ENCODE data around the gene NDUFS4. TPM values are rescaled to one million over a fixed set of nuclear protein-coding genes. Genes with fewer than 3 reads are reported as not detected.
"Not testable (repeated sequence)": the region's sequence is repeated elsewhere in the genome, so short reads cannot be mapped to it uniquely, and the experiment has no call there.

The NDUFS4 gene
- total RNA-seq, 2 experiments from 2014 or later = 25.0 to 25.1 TPM

- H3K4me1 ChIP-seq (ENCODE audit: insufficient read depth, low read length) = no peaks in the 10 kb centered on the region
- DNase-seq = no peak
- H3K36me3 Mint-ChIP-seq (ENCODE audit: low read depth) = peaks cover 80% of the 10 kb centered on the region
- no peaks in the 10 kb centered on the region for H3K27me3 Mint-ChIP-seq
- H3K27ac ChIP-seq (ENCODE audit: low read depth in 1 of 2, low read length in 2 of 2) = no peak overlapping the region
- TF ChIP-seq CTCF (IDR thresholded peaks at IDR 0.05) = no peak
- peaks cover 3% of the 10 kb centered on the region for H3K9me3 Mint-ChIP-seq
- peaks cover 22% of the 10 kb centered on the region for H3K36me3 ChIP-seq (ENCODE audit: insufficient read depth, low read length)
- POLR2A ChIA-PET = no interaction called here
- no peaks in the 10 kb centered on the region for H3K27me3 ChIP-seq (ENCODE audit: control insufficient read depth in 1 of 2, insufficient read depth in 2 of 2, low read length in 2 of 2)
- H3K27ac Mint-ChIP-seq = no peak overlapping the region
- H3K9me3 ChIP-seq (ENCODE audit: control insufficient read depth in 1 of 2, insufficient read depth in 1 of 2, low read length in 2 of 2) = no peaks in the 10 kb centered on the region
- CTCF ChIA-PET = no interaction called here
- H3K4me1 Mint-ChIP-seq (ENCODE audit: low read depth) = peaks cover 6% of the 10 kb centered on the region
- no peak overlapping the region for H3K4me3 Mint-ChIP-seq
- no peak overlapping the region for H3K4me3 ChIP-seq (ENCODE audit: low read length)
- intact Hi-C loops (cut with DNase I, micrococcal nuclease) = no loop called here
- ATAC-seq (ENCODE audit: poor library complexity) = no peak
These were observed 84.6 kb downstream of the NDUFS4 start for GRCh38 chr5:53645078-53645477.

- peaks cover 73% of the 10 kb centered on the region for H3K36me3 Mint-ChIP-seq (ENCODE audit: low read depth)
- H3K27ac Mint-ChIP-seq = no peak overlapping the region
- Histone ChIP-seq H3K9me3 (ENCODE audit: control insufficient read depth in 1 of 2, insufficient read depth in 1 of 2, low read length in 2 of 2) (no peaks in the 10 kb centered on the region), H3K27me3 (ENCODE audit: control insufficient read depth in 1 of 2, insufficient read depth in 2 of 2, low read length in 2 of 2) (no peaks in the 10 kb centered on the region), H3K27ac (ENCODE audit: low read depth in 1 of 2, low read length in 2 of 2) (no peak overlapping the region), H3K4me3 (ENCODE audit: low read length) (no peak overlapping the region), H3K36me3 (ENCODE audit: insufficient read depth, low read length) (peaks cover 18% of the 10 kb centered on the region), H3K4me1 (ENCODE audit: insufficient read depth, low read length) (no peaks in the 10 kb centered on the region)
- H3K4me3 Mint-ChIP-seq = no peak overlapping the region
- peaks cover 3% of the 10 kb centered on the region for H3K9me3 Mint-ChIP-seq
- intact Hi-C loops (cut with DNase I, micrococcal nuclease) = no loop called here
- ChIA-PET CTCF (no interaction called here), POLR2A (no interaction called here)
- no peak for DNase-seq
- no peak for TF ChIP-seq CTCF (IDR thresholded peaks at IDR 0.05)
- H3K27me3 Mint-ChIP-seq = no peaks in the 10 kb centered on the region
- peaks cover 5% of the 10 kb centered on the region for H3K4me1 Mint-ChIP-seq (ENCODE audit: low read depth)
- no peak for ATAC-seq (ENCODE audit: poor library complexity)
These were observed 88.9 kb downstream of the NDUFS4 start for GRCh38 chr5:53649352-53649751.

- ATAC-seq (ENCODE audit: poor library complexity); H3K4me3 ChIP-seq (ENCODE audit: low read length); intact Hi-C loops (cut with DNase I, micrococcal nuclease); H3K27me3 ChIP-seq (ENCODE audit: control insufficient read depth in 1 of 2, insufficient read depth in 2 of 2, low read length in 2 of 2); H3K36me3 ChIP-seq (ENCODE audit: insufficient read depth, low read length); H3K9me3 ChIP-seq (ENCODE audit: control insufficient read depth in 1 of 2, insufficient read depth in 1 of 2, low read length in 2 of 2); DNase-seq; H3K27ac Mint-ChIP-seq; H3K27ac ChIP-seq (ENCODE audit: low read depth in 1 of 2, low read length in 2 of 2); CTCF ChIA-PET; POLR2A ChIA-PET; H3K27me3 Mint-ChIP-seq; H3K4me1 Mint-ChIP-seq (ENCODE audit: low read depth); H3K4me1 ChIP-seq (ENCODE audit: insufficient read depth, low read length); H3K4me3 Mint-ChIP-seq; H3K9me3 Mint-ChIP-seq: not testable (repeated sequence)
- H3K36me3 Mint-ChIP-seq (ENCODE audit: low read depth) = peaks cover 92% of the 10 kb centered on the region
These were observed 100.1 kb downstream of the NDUFS4 start for GRCh38 chr5:53660573-53660972.

- peaks cover 94% of the 10 kb centered on the region for H3K36me3 Mint-ChIP-seq (ENCODE audit: low read depth)
- H3K36me3 ChIP-seq (ENCODE audit: insufficient read depth, low read length) = peaks cover 12% of the 10 kb centered on the region
- POLR2A ChIA-PET; H3K4me3 ChIP-seq (ENCODE audit: low read length); ATAC-seq (ENCODE audit: poor library complexity); H3K9me3 Mint-ChIP-seq; H3K27ac ChIP-seq (ENCODE audit: low read depth in 1 of 2, low read length in 2 of 2); H3K27me3 Mint-ChIP-seq; H3K4me3 Mint-ChIP-seq; H3K27me3 ChIP-seq (ENCODE audit: control insufficient read depth in 1 of 2, insufficient read depth in 2 of 2, low read length in 2 of 2); H3K27ac Mint-ChIP-seq; intact Hi-C loops (cut with DNase I, micrococcal nuclease); H3K4me1 Mint-ChIP-seq (ENCODE audit: low read depth); DNase-seq; CTCF ChIA-PET; H3K9me3 ChIP-seq (ENCODE audit: control insufficient read depth in 1 of 2, insufficient read depth in 1 of 2, low read length in 2 of 2); H3K4me1 ChIP-seq (ENCODE audit: insufficient read depth, low read length): not testable (repeated sequence)
These were observed 104.9 kb downstream of the NDUFS4 start for GRCh38 chr5:53665313-53665712.

Measured in CD4-positive, alpha-beta T cell (primary cell).